ENCODE results near the gene C17orf78.

C17orf78 gene

GRCh38 chr17:37368577-37368976, 7.2 kb upstream of the C17orf78 start:
- no peak for TF ChIP-seq CTCF (IDR thresholded peaks at IDR 0.05; ENCODE audit: low read depth, low read length)
- DNase-seq (ENCODE audit: low read depth in 2 of 2), result peak; percentile 59 to 73
- H3K4me3 ChIP-seq (replicated peaks in 1 of 2; ENCODE audit: low read depth in 2 of 2, low read length in 2 of 2), result no peak overlapping the region

DNA sequence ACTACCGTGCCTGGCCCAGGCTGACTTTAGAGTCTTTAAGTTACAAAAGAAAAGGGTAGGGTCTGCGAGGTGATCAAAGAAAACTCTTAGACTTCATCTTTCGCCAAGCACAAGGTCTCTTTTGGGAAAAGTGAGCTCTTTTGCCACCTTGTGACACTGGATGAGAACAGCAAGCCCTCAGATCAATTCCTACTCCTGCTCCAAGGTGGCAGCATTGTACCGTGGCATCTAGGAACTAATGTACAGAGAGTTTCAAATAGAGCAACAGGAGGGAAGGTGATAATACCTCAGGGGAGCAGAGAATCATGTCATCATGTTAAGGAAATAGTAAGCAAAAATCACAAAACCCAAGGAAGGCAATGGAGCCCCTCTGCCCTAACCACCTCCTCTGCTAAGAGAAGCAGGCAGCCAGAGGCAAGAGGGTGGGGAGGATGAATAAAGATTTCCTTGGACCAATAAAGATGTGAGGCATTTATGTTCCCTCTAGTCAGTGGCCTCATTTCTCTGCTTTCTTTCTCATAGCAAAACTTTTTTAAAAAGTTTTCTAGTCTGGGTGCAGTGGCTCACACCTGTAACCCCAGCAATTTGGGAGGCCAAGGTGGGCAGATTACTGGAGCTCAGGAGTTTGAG, 2.1 kb upstream of the C17orf78 start:
- peak; percentile 100 for TF ChIP-seq CTCF (IDR thresholded peaks at IDR 0.05; ENCODE audit: low read depth, low read length)
- H3K4me3 ChIP-seq (replicated peaks in 1 of 2; ENCODE audit: low read depth in 2 of 2, low read length in 2 of 2), result no peak overlapping the region
- DNase-seq (ENCODE audit: low read depth in 2 of 2), result peak; percentile 90

DNA sequence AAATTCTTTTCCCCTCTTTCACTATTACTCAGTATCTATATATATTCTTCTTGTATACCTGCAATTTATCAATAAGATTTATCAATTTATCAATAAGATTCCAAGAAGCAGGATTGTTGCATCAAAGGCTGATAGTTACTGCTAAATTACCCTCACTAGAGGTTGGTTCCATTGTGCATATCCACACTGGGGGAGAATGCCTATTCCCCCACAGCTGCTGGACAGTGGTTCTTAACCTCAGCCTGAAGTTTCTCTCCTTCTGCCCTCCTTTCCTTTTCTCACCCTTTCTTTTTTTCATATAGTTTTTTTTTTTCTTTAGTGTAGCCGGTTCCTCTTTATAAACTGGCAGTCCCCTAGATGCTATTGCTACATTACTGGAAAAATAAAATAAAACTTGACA, 6.3 kb downstream of the C17orf78 start:
- H3K4me3 ChIP-seq (replicated peaks in 1 of 2; ENCODE audit: low read depth in 2 of 2, low read length in 2 of 2), result no peak overlapping the region
- no peak for TF ChIP-seq CTCF (IDR thresholded peaks at IDR 0.05; ENCODE audit: low read depth, low read length)
- DNase-seq (ENCODE audit: low read depth in 2 of 2), result no peak

DNA sequence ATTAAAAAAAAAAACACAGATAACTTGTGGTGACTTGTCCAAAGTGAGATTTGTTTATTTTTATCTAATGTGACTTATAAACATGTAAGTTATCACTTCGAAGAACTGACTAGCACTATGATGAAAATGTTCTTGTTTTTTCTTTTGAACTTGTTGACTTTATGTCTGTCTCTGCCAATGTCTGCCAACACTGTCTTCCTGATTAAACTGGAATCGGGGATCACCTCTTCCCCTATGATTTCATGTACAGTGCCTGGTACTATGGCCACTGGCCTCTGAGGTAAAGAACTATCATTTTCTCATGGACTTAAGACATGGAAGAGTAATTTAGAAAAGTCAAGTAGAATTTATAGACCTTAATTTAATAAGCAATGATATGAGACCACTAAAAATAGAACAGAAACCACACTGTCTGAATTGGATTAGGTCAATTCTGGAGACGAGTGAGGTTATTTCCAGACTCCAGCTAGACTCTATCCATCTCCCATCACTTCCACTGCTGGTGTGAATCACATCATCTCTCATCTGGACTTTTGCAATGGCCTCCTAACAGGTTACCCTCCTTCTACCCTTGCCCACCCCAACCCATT, 8.9 kb downstream of the C17orf78 start:
- no peak overlapping the region for H3K4me3 ChIP-seq (replicated peaks in 1 of 2; ENCODE audit: low read depth in 2 of 2, low read length in 2 of 2)
- TF ChIP-seq CTCF (IDR thresholded peaks at IDR 0.05; ENCODE audit: low read depth, low read length), result no peak
- DNase-seq (ENCODE audit: low read depth in 2 of 2), result no peak

- no peak for DNase-seq (ENCODE audit: low read depth in 2 of 2)
- no peak for TF ChIP-seq CTCF (IDR thresholded peaks at IDR 0.05; ENCODE audit: low read depth, low read length)
- H3K4me3 ChIP-seq (replicated peaks in 1 of 2; ENCODE audit: low read depth in 2 of 2, low read length in 2 of 2), result no peak overlapping the region
Observed at GRCh38 chr17:37385474-37385990, 9.7 kb downstream of the C17orf78 start.

DNA sequence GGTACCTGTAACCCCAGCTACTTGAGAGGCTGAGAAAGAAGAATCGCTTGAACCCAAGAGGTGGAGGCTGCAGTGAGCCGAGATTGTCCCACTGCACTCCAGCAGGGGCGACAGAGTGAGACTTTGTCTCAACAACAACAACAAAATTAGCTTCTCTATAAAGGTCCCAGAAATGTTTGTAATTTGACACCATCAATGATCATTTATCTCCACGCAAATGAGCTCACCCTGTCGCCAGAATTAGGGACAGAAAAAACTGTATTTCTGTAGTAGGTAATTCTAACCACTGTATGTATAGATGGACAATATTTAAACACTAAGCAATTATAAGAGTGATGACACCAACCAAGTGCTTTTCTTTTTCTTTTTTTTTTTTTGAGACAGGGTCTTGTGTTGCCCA, 10.7 kb downstream of the C17orf78 start:
- DNase-seq (ENCODE audit: low read depth in 2 of 2), result no peak

More for the DNA sequence above, 10.7 kb downstream of the C17orf78 start:
- H3K4me3 ChIP-seq (replicated peaks in 1 of 2; ENCODE audit: low read depth in 2 of 2, low read length in 2 of 2), result no peak overlapping the region
- TF ChIP-seq CTCF (IDR thresholded peaks at IDR 0.05; ENCODE audit: low read depth, low read length), result no peak
